NCI-H526 (cell line): ENCODE measurements around the gene AS3MT.
"Not testable (repeated sequence)": the region's sequence is repeated elsewhere in the genome, so short reads cannot be mapped to it uniquely, and the experiment has no call there.

Source experiments
- DNase-seq, 2 experiments: peaks; one replicate each; lab custom pipeline; 2025; lab: John Stamatoyannopoulos, UW

The AS3MT gene

DNA sequence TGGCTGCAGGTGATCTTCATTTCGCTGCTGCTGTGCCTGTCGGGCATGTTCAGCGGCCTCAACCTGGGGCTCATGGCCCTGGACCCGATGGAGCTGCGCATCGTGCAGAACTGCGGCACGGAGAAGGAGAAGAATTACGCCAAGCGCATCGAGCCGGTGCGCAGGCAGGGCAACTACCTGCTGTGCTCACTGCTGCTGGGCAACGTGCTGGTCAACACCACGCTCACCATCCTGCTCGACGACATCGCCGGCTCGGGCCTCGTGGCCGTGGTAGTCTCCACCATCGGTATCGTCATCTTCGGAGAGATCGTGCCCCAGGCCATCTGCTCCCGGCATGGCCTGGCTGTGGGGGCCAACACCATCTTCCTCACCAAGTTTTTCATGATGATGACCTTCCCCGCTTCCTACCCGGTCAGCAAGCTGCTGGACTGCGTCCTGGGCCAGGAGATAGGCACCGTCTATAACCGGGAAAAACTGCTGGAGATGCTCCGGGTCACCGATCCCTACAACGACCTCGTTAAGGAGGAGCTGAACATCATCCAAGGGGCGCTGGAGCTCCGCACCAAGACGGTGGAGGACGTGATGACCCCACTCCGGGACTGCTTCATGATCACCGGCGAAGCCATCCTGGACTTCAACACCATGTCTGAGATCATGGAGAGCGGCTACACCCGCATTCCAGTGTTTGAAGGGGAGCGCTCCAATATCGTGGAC is 50.1 kb downstream of the AS3MT start:
- DNase-seq: peak; percentile 29 to 55

DNA sequence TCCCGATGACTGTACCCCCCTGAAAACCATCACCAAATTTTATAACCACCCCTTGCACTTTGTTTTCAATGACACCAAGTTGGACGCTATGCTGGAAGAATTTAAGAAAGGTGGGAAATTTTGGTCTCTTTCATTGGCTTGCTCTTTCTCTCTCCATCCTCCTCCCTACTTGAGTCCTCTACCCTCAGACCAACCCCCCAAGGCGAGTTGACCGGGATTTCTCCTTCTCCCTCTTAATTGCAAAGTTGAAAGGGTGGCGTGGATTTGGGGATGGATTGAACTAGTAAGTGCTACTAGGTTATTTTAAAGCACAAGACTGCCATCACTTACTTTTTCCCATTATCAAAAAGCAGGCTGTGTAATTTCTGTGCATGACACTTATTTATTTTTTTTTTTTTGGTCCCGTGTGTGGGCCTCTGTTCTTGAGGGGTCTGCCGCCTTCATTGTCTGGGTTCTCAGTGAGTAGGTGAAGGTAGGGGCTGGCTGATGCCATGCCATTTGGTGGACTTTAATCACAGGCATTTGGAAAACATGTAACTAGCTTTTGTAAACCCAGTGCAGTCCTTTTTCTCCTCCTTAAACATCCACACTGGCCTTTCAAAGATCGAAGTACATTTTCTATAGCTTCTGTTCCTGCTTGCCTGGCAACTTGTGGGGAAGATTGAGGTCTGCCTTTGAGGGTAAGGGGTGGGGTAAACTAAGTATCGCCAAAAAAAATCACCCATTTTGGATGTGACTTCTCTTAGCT is 50.9 kb downstream of the AS3MT start:
- peak in 1 of 2 experiments; percentile 18 for DNase-seq

DNA sequence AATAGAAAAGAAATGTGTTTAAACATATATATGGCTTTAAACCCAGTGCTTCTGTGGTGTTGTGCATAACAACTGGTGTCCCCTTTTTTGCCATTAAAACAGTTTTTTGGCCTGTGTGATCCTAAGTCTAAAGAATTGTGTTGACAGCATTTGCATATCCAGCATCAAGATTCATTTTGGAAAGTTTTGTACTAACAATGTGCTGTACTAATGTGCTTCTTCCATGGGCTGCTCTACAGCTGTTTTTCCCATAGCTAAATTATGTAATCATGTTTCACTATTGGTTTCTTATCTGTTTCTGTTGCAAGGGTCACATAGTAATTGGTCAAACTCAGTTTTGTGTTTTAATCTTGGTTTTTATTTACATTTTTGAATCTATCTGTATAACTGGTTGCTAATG is 54.3 kb downstream of the AS3MT start:
- DNase-seq: no peak

DNA sequence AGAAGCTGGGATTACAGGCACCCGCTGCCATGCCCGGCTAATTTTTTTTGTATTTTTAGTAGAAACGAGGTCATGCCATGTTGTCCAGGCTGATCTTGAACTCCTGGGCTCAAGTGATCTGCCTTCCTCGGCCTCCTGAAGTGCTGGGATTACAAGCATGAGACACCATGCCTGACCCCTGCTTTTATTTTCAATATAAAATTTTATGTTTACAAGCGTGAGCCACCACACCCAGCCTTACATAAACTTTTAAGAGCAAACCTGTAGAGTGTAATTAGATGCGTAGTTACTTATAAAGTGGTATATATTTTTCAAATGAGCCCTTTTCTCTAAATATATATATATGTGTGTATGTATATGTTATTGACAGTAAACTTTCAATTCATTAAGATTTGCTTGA is 57.6 kb downstream of the AS3MT start:
- DNase-seq: no peak

DNA sequence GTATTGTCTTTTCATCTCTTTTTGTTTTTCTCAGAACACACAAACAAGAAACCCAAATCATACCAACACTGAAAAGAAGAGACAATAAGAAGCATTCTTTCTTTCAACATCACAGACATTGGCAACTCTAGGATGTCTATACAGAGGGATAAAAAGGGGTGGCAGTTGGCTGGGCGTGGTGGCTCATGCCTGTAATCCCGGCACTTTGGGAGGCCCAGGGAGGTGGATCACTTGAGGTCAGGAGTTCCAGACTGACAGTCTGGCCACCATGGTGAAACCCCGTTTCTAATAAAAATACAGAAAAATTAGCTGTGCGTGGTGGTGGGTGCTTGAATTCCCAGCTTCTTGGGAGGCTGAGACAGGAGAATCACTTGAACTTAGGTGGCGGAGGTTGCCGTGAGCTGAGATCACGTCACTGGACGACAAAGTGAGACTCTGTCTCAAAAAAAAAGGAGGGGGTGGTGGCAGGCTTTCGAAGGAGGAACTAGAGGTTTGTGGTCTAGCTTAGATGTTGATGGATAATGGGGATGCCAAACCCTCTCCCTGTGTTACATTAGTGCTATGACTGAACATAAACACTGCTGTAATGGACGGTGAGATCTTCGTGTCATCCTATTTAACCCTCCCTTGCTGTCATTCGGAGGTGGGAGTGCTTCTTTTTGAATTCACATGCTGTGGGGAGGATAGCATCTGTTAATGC is 58.2 kb downstream of the AS3MT start:
- no peak for DNase-seq

DNA sequence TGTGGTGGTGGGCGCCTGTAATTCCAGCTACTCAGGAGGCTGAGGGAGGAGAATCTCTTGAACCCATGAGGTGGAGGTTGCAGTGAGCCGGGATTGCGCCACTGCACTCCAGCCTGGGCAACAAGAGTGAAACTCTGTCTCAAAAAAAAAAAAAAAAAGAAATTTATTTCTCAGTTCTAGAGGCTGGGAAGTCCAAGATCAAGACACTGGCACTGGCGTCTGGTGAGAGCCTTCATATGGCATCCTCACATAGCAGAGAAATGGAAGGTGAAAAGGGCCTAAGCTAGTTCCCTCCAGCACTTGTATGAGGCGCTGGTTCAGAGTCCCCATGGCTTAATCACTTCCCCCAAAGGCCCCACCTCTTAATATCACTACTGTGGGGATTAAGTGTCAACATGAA is 59.2 kb downstream of the AS3MT start:
- DNase-seq: not testable (repeated sequence)

DNA sequence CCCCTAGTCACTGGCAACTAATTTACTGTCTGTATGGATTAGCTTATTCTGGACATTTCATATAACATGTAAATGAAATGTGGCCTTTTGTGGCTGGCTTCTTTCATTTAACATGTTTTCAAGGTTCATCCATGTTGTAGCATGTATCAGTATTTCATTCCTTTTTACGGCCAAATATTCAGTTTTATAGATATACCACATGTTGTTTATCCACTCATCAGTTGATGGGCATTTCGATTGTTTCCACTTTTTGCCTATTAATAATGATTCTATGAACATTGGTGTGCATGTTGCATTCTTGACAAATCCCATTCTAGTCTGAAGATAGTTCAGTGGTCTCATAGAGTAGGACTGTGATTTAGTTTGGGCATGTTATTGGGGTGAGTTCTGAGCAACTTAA is 61.5 kb downstream of the AS3MT start:
- no peak for DNase-seq

DNA sequence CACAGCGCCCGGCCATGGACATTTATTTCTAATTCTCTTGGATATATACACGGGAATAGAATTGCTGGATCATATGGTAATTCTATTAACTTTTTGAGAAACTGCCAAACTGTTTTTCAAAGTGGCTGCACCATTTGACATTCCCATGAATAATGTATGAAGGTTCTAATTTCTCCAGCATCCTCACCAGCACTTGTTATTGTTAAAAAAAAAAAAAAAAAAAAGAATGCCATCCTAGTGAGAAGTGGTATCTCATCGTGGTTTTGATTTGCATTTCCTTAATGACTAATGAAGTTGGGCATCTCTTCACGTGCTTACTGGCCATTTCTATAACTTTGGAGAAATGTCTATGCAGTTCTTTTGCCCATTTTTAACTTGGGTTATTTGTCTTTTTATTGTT is 62.4 kb downstream of the AS3MT start:
- DNase-seq: no peak

DNA sequence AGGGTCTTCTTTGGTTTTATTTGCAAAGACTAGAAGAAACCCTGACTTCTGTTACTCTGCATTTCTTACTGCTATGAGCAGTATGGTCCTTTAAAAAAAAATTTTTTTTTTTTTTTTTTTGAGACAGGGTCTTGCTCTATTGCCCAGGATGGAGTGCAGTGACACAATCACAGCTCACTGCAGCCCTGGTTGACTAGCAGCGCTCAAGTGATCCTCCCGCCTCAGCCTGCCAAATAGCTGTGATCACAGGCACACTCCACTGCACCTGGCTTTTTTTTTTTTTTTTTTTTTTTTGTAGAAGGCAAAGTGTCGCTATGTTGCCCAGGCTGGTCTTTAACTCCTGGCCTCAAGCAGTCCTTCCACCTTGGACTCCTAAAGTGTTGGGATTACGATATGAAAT is 66.2 kb downstream of the AS3MT start:
- no peak for DNase-seq

DNA sequence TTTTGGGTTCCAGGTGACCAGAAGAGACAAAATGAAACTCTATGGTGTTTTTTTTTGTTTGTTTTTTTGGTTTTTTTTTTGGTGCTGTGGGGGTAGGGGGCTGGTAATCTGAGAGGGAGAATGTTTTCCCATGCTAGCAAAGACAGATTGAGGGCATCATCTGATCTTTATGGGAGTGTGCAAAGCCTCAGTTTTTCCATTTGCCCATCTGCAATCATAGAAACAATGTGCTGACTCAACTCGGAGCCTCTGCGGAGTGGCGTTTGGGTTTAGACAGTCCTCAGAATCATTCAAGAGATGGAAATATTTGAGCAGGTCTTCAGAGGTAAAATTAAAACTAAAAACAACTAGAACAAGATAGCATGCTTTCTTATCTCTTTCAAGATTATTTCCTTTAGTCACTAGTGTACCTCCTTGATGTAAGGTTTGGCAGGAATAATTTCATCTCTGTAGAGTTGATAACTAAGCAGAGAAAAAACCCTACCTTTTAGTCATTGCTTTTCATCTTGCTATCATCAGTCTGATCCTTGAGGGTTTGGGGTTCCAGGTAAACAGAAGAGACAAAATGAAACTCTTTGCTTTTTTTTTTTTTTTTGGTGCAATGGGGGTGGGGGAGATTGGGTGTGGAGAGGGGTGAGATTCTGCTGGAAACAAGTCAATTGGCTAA is 66.8 kb downstream of the AS3MT start:
- no peak for DNase-seq

DNA sequence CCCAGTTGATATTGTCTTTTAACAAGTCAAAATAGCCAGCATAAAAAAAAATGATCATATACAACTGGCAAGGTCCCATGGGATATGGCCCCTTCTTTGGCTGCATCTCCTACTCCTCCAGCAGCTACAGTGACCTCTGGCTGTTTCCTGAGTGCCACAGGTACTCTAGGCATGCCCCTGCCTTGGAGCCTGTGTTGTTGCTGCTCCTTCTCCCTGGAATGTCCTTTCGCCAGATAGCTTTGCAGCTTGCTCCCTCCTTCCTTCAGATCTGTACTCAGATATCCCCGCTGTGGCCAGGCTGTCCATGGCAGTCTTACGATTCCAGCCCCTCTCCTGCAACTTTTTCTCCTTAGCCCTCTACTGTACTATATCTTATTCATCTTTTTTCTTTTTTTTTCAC is 72.1 kb downstream of the AS3MT start:
- DNase-seq: no peak

DNA sequence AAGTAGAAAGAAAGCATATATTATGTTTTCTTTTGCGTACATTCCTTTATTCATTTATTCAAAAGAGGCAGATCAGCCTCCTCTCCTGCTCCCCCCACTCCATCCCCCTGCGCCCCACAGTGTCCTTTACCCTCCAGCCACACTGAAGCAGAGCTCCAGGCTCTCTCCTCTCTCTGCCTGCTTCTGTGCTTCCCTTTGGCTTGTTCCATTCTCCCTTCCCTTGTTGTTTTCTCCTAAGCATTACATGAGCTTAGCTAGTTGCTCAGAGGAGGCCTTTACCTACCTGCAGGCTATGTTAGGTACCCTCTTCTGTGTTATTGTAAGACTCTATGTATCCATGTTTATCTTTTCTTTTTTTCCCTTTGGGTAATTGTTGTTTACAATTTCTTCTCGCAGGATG is 76.2 kb downstream of the AS3MT start:
- DNase-seq: no peak

DNA sequence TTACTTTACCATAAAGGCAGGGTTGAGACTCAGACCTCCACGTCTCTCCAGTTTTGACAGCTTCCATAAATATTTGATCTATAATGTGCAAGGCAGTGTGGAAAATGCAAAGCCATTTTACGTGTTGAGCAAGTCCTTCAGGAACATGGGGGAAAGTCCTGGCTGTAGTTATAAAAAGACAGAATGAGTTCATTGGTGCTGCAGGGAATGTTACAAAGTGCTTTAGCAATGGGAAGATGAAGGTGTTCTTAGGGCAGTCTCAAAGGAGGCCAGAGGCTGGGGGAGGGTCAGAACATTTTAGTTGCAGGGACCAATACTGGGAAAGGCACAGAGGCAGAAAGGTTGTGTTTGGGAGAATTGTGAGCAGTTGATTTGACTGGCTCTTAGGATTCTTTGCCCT is 76.7 kb downstream of the AS3MT start:
- DNase-seq: no peak

DNA sequence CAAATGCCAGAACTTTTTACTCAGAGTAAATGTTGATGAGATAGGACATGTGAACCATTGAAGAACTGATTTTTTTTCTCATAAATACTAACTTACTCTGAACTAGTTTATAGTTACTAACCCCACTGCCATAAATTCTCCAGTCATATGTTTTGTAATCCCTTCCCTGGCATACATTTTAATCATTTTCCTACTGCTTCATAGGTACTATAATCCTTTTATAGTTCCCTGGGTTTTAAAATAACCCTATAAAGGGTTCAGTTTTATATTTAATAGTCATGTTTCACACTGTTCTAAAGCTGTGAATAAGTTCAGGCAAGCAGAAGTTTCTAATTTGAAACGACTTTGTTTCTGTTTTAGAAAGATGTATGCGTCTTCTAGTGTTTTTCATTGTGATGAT is 77.7 kb downstream of the AS3MT start:
- no peak for DNase-seq

DNA sequence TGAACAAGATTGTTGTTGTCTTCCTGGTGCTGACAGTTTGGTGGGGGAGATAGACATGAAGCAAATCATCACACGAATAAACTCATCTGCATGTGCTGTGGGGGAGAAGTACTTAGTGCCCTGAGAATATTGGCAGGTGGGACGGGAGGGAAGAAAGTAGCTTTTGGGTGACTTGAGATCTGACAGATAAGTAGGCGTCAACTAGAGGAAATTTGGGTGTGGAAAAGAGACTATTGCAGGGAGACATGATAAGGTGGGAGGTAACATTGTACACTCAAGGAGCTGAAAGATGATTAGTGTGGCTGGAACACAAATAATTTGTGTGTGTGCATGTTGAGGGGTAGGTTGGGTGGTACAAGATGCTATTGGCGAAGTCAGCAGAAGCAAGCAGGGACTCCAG is 78.9 kb downstream of the AS3MT start:
- no peak for DNase-seq

DNA sequence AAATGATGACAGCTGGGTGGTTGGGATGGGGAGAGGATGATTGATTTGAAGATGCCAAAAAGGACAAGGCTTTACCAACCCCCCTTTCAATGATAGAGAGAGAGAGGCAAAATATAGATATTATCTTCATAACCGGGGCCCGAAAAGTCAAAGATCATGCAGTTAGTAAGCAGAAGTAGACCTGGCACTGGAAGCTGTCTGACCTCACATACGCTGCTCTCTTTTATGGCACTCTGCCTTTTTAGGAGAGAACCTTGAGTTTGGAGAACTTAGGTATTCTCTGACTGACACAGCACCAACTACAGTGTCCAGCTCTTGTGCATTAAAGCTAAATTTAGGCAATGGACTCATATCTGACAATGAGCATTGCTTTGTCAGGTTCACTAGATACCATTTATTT is 79.5 kb downstream of the AS3MT start:
- DNase-seq: no peak

DNA sequence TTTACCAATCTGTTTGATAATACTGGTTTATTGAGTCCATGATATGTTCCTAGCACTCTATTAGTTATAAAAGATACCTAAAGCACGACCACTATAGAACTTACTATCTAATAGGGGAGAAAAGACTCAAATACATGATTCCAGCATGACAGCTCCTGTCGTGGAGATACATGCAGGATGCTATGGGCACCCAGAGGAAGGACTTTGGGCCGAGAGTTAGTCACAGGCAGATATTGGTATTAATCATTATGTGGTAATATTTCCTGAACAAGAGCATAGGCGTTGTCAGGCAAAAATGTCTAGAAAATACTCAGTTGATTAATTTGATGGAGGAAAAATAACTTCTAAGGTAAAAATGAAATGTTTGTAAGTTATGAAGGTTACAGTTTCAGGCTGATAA is 80.6 kb downstream of the AS3MT start:
- DNase-seq: no peak

DNA sequence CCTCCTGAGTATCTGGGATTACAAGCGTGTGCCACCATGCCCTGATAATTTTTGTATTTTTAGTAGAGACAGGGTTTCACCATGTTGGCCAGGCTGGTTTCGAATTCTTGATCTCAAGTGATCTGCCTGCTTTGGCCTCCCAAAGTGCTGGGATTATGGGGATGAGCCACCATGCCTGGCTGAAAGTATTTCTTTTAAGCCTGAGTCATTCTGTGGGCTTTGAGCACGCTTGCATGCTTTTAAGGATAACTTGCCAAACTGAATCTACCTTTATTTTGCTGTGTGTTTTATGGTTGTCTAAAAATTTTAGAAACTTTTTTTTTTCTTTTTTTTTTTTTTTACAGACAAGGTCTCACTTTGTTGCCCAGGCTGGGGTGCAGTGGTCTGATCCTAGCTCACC is 82.0 kb downstream of the AS3MT start:
- DNase-seq: no peak
